Hepatocyte (in vitro differentiated cells): Measurements from ENCODE around the gene LRBA. TPM values are rescaled to one million over a fixed set of nuclear protein-coding genes. Genes with fewer than 3 reads are reported as not detected.

ENCODE experiments used
- DNase-seq: peaks from one replicate; pipeline ENCODE4 v3.0.0-alpha.2; 2016; ENCODE audit warnings: low spot score
- H2AFZ ChIP-seq: fragments of 200-600 bp; sonication (generic); 2 replicates; pipeline ENCODE4 v1.6.0; 2016; ENCODE audit warnings: antibody characterized with exemption, mild to moderate bottlenecking
- H3K27ac ChIP-seq: fragments of 200-600 bp; sonication (generic); 2 replicates; pipeline ENCODE4 v1.5.1; 2016; ENCODE audit warnings: mild to moderate bottlenecking
- H3K27me3 ChIP-seq: fragments of 200-600 bp; sonication (generic); 2 replicates; pipeline ENCODE4 v1.6.1; 2016
- H3K36me3 ChIP-seq: fragments of 200-600 bp; sonication (generic); replicated peaks from 2 replicates; pipeline ENCODE4 v1.5.1; 2016; ENCODE audit warnings: low read depth; ENCODE audit not compliant: insufficient read depth
- H3K4me1 ChIP-seq: fragments of 200-600 bp; sonication (generic); 2 replicates; pipeline ENCODE4 v1.5.1; 2016; ENCODE audit warnings: mild to moderate bottlenecking, moderate library complexity; ENCODE audit not compliant: insufficient read depth
- H3K4me2 ChIP-seq: fragments of 200-600 bp; sonication (generic); 2 replicates; pipeline ENCODE4 v1.6.0; 2016
- H3K4me3 ChIP-seq: fragments of 200-600 bp; sonication (generic); 2 replicates; pipeline ENCODE4 v1.5.1; 2016; ENCODE audit warnings: mild to moderate bottlenecking
- H3K79me2 ChIP-seq: fragments of 200-600 bp; sonication (generic); 2 replicates; pipeline ENCODE4 v1.6.0; 2017; ENCODE audit warnings: mild to moderate bottlenecking
- H3K9me2 ChIP-seq: fragments of 200-600 bp; sonication (generic); replicated peaks from 2 replicates; pipeline ENCODE4 v1.6.0; 2017; ENCODE audit warnings: mild to moderate bottlenecking; ENCODE audit not compliant: insufficient read depth
- H3K9me3 ChIP-seq: fragments of 200-600 bp; sonication (generic); 2 replicates; pipeline ENCODE4 v1.5.1; 2016; ENCODE audit warnings: low read depth, mild to moderate bottlenecking
- H4K20me1 ChIP-seq: fragments of 200-600 bp; sonication (generic); 2 replicates; pipeline ENCODE4 v1.6.0; 2016; ENCODE audit warnings: mild to moderate bottlenecking; ENCODE audit not compliant: insufficient read depth, poor library complexity, severe bottlenecking
- EZH2 ChIP-seq: fragments of 200-600 bp; sonication (generic); IDR thresholded peaks from 2 replicates; pipeline ENCODE4 v1.6.1; 2016; ENCODE audit warnings: antibody characterized with exemption, mild to moderate bottlenecking, borderline replicate concordance
- EZH2phosphoT487 ChIP-seq: fragments of 200-600 bp; sonication (generic); IDR thresholded peaks from one replicate; pipeline ENCODE4 v1.6.1; 2018; ENCODE audit warnings: antibody characterized with exemption, mild to moderate bottlenecking, low read depth, moderate library complexity; ENCODE audit not compliant: unreplicated experiment, severe bottlenecking
- WGBS: methylation state at CpG from one replicate; pipeline ENCODE4 v1.1.6; 2016; ENCODE audit warnings: low lambda C conversion rate; ENCODE audit errors: missing lambda C conversion rate; 5-methylcytosine and 5-hydroxymethylcytosine counted together
- polyA plus RNA-seq: library from polyadenylated mRNA; unstranded; fragments of >200 nt; fragmentation: Nextera tagmentation; extraction: Ambion mirVana; gene quantifications from 2 replicates; pipeline ENCODE4 v1.2.1, GENCODE V29; 2016
- total RNA-seq: library from RNA; depleted of rRNA; stranded (reverse); fragments of >200 nt; gene quantifications from 2 replicates; pipeline ENCODE4 v1.2.3, GENCODE V29; 2014
- TF ChIP-seq, protein P1 (sequence below): fragments of 200-600 bp; sonication (generic); IDR thresholded peaks from 2 replicates; pipeline ENCODE4 v1.5.1; 2016; ENCODE audit warnings: antibody characterized with exemption, mild to moderate bottlenecking; ENCODE audit not compliant: poor library complexity

LRBA gene
- total and polyA plus RNA-seq, 2 experiments from 2014 or later, result 14.1 to 69.4 TPM

DNA sequence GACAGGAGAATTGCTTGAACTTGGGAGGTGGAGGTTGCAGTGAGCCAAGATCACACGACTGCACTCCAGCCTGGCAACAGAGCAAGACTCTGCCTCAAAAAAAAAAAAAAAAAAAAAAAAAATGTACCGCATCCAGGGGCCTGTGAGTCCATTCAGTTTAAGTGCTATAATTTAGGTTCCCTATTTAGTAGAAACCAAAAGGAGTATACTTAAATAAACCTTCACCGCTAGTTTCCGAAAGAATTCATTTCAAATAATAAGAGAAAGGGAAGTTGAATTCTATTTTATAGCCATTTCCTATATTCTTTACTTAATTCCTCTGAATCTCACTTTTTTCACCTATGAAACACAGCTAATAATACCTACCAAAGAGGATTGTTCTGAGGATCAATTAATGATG, 20.8 kb upstream of the LRBA start:
- no peaks in the 10 kb centered on the region for H3K27me3 ChIP-seq
- no peaks in the 10 kb centered on the region for H3K4me1 ChIP-seq
- WGBS, result 91% methylated on average over 4 of the region's 4 CpGs
- no peaks in the 10 kb centered on the region for H3K9me3 ChIP-seq
- no peak overlapping the region for H3K4me3 ChIP-seq
- no peaks in the 10 kb centered on the region for H3K9me2 ChIP-seq
- H3K27ac ChIP-seq, result peak overlapping the region; percentile 28
- H3K4me2 ChIP-seq, result no peak overlapping the region
- DNase-seq, result no peak
- no peaks in the 10 kb centered on the region for H3K36me3 ChIP-seq
- H2AFZ ChIP-seq, result no peak overlapping the region
- H3K79me2 ChIP-seq, result no peaks in the 10 kb centered on the region
- H4K20me1 ChIP-seq, result no peaks in the 10 kb centered on the region
- TF ChIP-seq, protein P1, sequence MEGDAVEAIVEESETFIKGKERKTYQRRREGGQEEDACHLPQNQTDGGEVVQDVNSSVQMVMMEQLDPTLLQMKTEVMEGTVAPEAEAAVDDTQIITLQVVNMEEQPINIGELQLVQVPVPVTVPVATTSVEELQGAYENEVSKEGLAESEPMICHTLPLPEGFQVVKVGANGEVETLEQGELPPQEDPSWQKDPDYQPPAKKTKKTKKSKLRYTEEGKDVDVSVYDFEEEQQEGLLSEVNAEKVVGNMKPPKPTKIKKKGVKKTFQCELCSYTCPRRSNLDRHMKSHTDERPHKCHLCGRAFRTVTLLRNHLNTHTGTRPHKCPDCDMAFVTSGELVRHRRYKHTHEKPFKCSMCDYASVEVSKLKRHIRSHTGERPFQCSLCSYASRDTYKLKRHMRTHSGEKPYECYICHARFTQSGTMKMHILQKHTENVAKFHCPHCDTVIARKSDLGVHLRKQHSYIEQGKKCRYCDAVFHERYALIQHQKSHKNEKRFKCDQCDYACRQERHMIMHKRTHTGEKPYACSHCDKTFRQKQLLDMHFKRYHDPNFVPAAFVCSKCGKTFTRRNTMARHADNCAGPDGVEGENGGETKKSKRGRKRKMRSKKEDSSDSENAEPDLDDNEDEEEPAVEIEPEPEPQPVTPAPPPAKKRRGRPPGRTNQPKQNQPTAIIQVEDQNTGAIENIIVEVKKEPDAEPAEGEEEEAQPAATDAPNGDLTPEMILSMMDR, result no peak
- TF ChIP-seq EZH2phosphoT487 (no peak), EZH2 (no peak)

DNA sequence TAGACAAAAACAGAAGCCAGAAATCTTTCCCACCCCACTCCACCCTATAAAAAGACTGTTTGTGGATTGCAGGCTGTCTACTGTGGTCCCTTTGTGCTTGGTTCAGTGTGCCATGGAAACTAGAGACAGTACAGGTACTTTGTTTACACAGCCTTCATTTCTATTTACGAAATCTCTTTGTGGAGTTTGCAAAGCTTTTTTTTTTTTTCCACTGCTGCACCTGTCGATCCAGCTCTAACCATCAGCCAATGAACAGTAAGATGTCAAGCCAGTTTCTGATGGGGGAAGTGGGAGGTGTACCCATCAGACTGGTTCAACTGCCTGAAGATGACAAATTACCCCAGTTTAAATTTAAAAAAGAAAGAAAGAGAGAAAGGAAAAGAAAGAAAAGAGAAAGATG, 20.2 kb upstream of the LRBA start:
- peak; percentile 22 for DNase-seq
- WGBS, result 29% methylated on average over 2 of the region's 2 CpGs
- Histone ChIP-seq H3K79me2 (no peaks in the 10 kb centered on the region), H3K9me3 (no peaks in the 10 kb centered on the region), H3K4me3 (no peak overlapping the region), H3K36me3 (no peaks in the 10 kb centered on the region), H3K9me2 (no peaks in the 10 kb centered on the region), H3K4me1 (no peaks in the 10 kb centered on the region), H2AFZ (no peak overlapping the region), H4K20me1 (no peaks in the 10 kb centered on the region), H3K27me3 (no peaks in the 10 kb centered on the region), H3K27ac (peak overlapping the region; percentile 28), H3K4me2 (no peak overlapping the region)
- TF ChIP-seq EZH2phosphoT487 (no peak), EZH2 (no peak)
- TF ChIP-seq, protein P1, result no peak

DNA sequence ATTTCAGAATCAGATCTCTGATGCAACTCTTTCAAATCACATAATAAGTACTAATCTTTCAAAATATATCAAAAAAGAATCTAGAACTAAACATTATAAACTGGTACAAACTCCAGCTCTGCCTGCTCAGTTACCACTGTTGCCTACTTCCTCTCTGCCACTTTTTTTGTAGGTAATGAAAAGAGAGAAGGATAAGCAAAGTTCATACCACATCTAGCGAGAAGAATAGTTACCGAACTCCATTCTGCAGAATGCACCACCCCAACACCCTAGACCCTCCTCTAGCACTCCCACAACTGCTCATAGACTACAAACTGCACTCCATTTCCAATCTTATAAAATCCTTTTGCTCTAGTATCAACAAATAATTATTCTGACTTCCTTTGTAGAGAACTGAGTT, 19.7 kb upstream of the LRBA start:
- no peaks in the 10 kb centered on the region for H3K4me1 ChIP-seq
- H3K79me2 ChIP-seq, result no peaks in the 10 kb centered on the region
- TF ChIP-seq EZH2phosphoT487 (no peak), EZH2 (no peak)
- TF ChIP-seq, protein P1, result no peak
- H3K9me3 ChIP-seq, result no peaks in the 10 kb centered on the region
- no peak overlapping the region for H3K4me3 ChIP-seq
- H4K20me1 ChIP-seq, result no peaks in the 10 kb centered on the region
- no peak overlapping the region for H3K4me2 ChIP-seq
- no peak overlapping the region for H3K27ac ChIP-seq
- WGBS, result 72% methylated on average over 2 of the region's 2 CpGs
- no peaks in the 10 kb centered on the region for H3K27me3 ChIP-seq
- DNase-seq, result no peak
- H2AFZ ChIP-seq, result no peak overlapping the region
- no peaks in the 10 kb centered on the region for H3K36me3 ChIP-seq
- H3K9me2 ChIP-seq, result no peaks in the 10 kb centered on the region
